ENCODE results near the gene OR1L4.

The OR1L4 gene

GRCh38 chr9:122723690-122724089, at the start of gene OR1L4:
OR1L4 (plus strand) TSS chr9:122723990; CDS start chr9:122723990, 0 bp downstream.
- DNase-seq = no peak

- no peak for DNase-seq
These were observed 38.9 kb upstream of the OR1L4 start for GRCh38 chr9:122684851-122685250.

- no peak for DNase-seq
These were observed 28.1 kb upstream of the OR1L4 start for GRCh38 chr9:122695696-122696095.

GRCh38 chr9:122718038-122718437, 5.8 kb upstream of the OR1L4 start:
- no peak for DNase-seq

- DNase-seq = no peak
These were observed 4.6 kb upstream of the OR1L4 start for GRCh38 chr9:122719218-122719617.

- DNase-seq = no peak
These were observed 18.2 kb downstream of the OR1L4 start, which contains the start of gene OR1L6 for GRCh38 chr9:122742003-122742402. OR1L6 (plus strand) TSS chr9:122742303; CDS start chr9:122749848, 7,545 bp downstream.

GRCh38 chr9:122754825-122755224, 31.0 kb downstream of the OR1L4 start:
- DNase-seq = no peak

- no peak for DNase-seq
These were observed 44.0 kb downstream of the OR1L4 start for GRCh38 chr9:122767817-122768216.

Data from NCI-H1436 (cell line).